Measurements from ENCODE around the gene DGLUCY.

Gene DGLUCY

DNA sequence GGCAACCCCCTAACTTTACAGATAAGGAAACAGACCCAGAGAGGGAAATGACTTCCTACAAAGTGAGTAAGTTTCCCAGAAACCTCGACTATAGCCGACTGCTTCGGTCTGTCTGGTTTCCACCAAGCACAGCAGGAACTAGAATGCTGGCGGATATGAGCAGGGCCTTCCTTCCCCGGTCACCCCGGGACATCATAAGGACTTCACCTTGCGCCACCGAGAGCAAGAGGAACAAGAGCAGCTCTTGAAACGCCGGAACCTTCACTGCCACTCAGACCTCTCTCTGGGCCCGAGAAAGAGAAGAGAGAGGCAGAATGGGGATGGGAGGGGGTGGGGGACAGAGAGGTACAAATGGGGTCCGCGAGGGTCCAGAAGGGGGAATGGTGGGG, 160.0 kb downstream of the DGLUCY start:
- no peak for DNase-seq (ENCODE audit: low read depth)
- TF ChIP-seq, protein P1, sequence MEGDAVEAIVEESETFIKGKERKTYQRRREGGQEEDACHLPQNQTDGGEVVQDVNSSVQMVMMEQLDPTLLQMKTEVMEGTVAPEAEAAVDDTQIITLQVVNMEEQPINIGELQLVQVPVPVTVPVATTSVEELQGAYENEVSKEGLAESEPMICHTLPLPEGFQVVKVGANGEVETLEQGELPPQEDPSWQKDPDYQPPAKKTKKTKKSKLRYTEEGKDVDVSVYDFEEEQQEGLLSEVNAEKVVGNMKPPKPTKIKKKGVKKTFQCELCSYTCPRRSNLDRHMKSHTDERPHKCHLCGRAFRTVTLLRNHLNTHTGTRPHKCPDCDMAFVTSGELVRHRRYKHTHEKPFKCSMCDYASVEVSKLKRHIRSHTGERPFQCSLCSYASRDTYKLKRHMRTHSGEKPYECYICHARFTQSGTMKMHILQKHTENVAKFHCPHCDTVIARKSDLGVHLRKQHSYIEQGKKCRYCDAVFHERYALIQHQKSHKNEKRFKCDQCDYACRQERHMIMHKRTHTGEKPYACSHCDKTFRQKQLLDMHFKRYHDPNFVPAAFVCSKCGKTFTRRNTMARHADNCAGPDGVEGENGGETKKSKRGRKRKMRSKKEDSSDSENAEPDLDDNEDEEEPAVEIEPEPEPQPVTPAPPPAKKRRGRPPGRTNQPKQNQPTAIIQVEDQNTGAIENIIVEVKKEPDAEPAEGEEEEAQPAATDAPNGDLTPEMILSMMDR (IDR thresholded peaks at IDR 0.05; ENCODE audit: low read depth, low read length, missing control alignments), result no peak
- in situ Hi-C loops (cut with HindIII; ENCODE audit: low sequenced_read_pairs), result no loop called here
- no peak overlapping the region for H3K4me3 ChIP-seq (ENCODE audit: low read depth, low read length)

DNA sequence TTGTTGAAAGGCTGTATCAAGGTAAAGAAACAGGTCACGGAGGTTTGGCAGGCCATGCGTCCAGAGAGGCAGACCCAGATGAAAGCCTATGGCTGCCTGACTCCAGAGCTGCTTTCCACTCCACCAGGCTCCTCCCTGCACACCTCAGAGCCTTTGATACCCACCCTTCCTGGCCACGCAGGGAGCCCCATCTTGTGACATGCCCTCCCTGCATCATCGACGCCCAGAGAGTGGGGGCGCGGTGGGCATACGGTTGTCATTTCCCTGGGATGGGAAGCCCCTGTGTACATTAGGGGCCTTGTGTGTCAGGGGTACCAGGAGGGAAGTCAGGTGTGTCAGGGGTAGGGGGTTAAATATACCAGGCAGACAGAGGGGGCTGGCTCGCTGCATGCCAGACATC, 160.9 kb downstream of the DGLUCY start:
- H3K4me3 ChIP-seq (ENCODE audit: low read depth, low read length), result no peak overlapping the region
- no peak for DNase-seq (ENCODE audit: low read depth)
- in situ Hi-C loops (cut with HindIII; ENCODE audit: low sequenced_read_pairs), result loop anchor here (25.0 kb wide), 3 partner anchors 112 to 962 kb away; no protein-coding TSS in a partner anchor
- TF ChIP-seq, protein P1 (IDR thresholded peaks at IDR 0.05; ENCODE audit: low read depth, low read length, missing control alignments), result no peak

All from astrocyte of the cerebellum (primary cell).